TTC549 (cell line): ENCODE results near the gene MUS81.
"Not testable (repeated sequence)": the region's sequence is repeated elsewhere in the genome, so short reads cannot be mapped to it uniquely, and the experiment has no call there.

ENCODE experiments used
- FAIRE-seq: peaks from 2 replicates; lab custom pipeline; 2012; peaks lifted over from hg19 to GRCh38; lab: Jason Lieb, UNC

The MUS81 gene

DNA sequence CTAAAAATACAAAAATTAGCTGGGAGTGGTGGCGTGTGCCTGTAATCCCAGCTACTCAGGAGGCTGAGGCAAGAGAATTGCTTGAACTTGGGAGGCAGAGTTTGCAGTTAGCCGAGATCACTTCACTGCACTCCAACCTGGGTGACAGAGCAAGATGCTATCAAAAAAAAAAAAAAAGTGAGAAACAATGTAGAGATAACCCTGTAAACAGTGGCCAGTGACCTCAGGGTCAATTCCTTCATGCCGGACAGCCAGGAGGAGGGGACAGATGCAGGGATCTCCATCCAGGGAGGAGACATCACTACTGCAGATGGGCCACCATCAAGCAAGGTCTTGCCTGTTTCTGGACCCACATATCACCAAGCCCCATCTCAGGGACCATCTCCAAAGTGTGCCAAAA is 12.5 kb upstream of the MUS81 start:
- FAIRE-seq: no peak

DNA sequence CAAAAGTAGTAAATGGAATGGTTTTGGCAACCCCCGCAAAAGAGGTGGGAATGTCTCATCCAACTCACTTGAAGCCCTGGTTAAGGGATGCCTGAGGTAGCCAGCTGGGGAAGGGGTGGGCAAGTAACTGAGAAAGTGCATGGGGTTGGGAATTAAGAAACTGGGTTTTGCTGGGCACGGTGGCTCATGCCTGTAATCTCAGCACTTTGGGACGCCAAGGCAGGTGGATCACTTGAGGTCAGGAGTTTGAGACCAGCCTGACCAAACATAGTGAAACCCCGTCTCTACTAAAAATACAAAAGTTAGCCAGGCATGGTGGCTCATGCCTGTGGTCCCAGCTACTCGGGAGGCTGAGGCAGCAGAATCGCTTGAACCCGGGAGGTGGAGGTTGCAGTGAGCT is 11.5 kb upstream of the MUS81 start:
- FAIRE-seq: not testable (repeated sequence)

DNA sequence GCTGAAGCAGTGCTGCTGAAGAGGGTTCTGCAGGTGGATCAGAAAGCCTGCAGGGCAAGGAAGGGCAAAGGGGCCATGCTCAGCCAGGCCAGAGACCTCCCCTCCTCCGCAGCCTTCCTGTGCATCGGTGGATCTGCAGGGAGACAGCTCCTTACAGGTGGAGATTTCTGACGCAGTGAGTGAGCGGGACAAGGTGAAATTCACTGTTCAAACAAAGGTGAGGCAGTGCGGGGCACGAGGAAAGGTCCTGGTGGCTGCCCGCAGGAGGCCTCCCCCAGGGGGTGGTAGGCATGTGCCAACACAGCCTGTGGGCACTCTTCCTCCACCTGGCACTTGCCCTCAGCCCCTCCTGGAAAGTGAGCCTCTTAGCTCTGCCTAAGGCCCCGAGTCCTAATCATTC is 10.9 kb upstream of the MUS81 start:
- no peak for FAIRE-seq

- no peak for FAIRE-seq
Measured at GRCh38 chr11:65849771-65850216, 10.4 kb upstream of the MUS81 start.

DNA sequence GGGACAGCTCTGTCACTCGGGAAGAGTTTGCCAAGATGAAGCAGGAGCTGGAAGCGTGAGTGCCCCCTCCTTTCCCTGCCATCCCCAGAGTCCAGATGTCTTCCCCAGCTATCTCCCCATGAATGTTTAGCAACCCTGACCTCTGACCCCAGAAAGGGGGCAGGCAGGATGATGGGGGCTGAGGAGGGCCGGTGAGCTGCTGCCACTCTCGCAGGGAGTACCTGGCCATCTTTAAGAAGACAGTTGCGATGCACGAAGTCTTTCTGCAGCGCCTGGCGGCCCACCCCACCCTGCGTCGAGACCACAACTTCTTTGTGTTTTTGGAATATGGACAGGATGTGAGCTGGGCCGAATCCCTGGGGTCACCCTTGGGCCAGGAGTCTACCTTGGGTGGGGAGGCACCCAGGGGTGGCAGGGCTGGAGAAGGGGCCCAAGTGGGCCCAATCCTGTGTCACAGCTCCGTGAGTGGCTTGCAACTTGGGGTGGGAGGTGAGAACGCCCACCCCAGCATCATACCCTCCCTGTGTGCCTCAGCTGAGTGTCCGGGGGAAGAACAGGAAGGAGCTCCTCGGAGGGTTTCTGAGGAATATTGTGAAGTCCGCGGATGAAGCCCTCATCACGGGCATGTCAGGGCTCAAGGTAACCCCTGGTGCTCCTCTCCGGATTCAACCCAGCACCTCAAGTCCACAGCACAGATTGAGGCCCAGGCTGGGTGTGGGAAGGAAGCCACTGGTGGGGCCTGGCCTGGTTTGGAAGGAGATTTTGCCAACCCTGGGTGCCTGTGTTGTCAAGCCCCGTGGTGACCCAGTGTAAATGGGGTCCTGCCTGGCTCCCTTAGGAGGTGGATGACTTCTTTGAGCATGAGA is 9.8 kb upstream of the MUS81 start:
- no peak for FAIRE-seq

DNA sequence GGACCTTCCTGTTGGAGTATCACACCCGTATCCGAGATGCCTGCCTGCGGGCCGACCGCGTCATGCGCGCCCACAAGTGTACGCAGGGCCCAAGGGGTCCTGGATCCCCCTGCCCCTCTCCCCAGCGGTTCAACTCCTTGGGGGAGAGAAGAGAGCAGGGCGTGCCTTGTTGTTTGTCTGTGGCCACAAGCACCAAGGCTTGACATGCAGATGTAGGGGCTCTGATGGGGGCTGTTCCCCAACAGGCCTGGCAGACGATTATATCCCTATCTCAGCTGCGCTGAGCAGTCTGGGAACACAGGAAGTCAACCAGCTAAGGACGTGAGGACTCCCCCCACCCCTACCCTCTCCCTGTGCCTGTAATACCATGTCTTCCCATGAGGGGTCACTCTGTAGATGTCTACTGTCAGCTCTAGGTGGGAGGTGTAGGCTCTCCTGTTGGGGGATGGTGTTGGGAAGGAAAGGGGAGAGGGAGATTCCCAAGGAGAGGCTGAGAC is 9.1 kb upstream of the MUS81 start:
- no peak for FAIRE-seq

GRCh38 chr11:65851811-65852507 is 8.3 kb upstream of the MUS81 start:
- FAIRE-seq: no peak

DNA sequence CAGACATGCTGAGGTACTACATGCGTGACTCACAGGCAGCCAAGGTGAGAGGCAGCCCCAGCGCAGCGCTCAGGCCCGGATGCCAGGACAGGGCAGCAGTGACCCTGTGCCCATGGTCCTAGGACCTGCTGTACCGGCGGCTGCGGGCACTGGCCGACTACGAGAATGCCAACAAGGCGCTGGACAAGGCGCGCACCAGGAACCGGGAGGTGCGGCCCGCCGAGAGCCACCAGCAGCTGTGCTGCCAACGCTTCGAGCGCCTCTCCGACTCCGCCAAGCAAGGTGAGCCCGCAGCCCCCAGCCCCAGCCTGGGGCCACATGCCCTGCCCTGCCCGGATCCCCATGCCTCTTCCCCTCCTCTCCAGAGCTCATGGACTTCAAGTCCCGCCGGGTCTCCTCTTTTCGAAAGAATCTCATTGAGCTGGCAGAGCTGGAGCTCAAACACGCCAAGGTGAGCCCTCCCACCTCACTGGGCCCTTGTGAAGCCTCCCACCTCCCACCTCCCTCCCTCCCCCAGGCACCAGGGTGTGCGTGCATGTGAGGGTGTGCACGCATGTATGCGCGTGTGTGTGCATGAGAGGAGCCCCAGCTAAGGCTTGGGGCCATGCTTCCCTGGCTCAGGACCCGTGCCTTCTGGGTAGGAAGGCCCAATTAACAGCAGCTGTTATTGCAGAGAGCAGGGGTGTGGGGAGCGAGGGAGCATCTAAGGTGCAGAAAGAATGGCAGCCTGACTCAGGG is 7.6 kb upstream of the MUS81 start:
- no peak for FAIRE-seq

DNA sequence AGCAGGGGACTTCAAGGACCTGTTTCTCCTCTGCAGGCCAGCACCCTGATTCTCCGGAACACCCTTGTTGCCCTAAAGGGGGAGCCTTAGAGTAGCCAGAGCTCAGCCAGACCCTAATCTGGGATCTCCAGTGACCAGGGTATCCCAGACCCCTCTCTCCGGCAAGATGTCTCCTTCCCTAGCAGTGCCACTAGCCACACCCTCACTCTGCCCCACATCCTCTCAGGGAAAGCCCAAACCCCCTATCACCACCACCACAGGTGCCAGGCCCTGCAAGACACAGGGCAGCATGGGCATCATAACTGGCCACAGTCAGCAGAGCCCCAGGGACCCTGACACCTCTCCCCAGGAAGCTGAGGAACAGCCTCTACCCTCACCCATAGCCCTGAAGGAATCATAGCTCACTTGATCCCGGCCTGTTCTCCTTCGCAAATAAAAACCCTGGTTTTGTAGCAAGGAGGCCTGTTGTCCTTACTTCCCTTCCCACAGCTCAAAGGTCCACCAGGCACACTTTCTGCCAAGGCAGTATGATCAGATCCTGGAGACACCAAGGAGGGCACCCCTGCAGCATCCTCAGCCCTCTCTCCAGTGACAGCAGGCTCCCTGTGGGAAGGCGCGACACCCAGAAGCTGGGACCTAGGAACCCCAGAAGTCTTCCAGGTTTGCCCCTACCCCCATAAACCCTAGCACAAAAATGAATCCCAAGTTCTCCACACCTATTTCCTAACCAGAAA is 6.8 kb upstream of the MUS81 start:
- FAIRE-seq: no peak

GRCh38 chr11:65854161-65854592 is 6.1 kb upstream of the MUS81 start:
- no peak for FAIRE-seq

GRCh38 chr11:65854852-65855837 is 5.1 kb upstream of the MUS81 start:
- no peak for FAIRE-seq

GRCh38 chr11:65855927-65856363 is 4.3 kb upstream of the MUS81 start:
- FAIRE-seq: no peak

- FAIRE-seq: no peak
Measured at GRCh38 chr11:65856689-65857499, 3.3 kb upstream of the MUS81 start.

GRCh38 chr11:65857500-65857852 is 2.8 kb upstream of the MUS81 start:
- FAIRE-seq: no peak

DNA sequence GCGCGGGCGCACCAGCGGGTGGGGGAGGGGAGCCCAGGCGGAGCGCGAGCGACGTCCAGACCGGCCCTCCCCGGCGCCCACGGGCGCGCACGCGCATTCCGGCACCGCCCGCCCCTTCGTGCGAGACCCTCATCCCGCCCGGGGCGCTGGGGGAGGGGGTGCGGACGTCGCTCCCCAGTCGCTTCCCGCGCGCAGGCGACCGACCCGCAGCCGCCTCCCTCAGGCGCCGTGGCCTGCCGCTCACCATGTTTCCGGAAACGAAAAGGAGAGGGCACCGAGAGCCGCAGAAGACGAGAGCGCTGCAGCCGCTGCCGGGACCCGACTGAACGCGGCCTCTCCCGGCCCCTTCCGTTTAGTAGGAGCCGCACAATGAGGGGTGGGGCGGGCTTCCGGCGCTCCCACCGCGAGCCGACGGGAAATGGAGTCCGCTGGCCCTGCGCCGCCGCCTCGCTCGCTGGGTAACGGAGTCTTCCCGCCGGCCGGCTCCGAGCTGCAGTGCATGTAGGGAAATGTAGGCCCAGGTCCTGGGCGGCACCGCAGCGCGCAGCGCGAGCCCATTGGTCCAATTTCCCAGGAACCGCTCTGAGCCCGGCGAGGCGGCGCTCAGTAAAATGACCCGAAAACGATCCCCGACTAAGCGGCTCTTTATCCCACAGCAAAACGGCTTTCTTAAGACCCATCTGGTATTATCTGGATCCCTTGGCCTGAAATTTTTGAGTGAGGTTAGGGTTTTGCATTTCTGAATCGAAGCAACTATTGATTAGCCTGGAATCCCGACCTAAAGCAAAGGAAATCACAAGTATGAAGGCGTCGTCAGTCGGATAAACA is 2.2 kb upstream of the MUS81 start, which contains the start of gene CFL1:
TSS of gene CFL1 (minus strand) at position 328 of the 828 bp plus-strand sequence. CDS start at position 247, 81 bp downstream.
- peak; percentile 77 for FAIRE-seq

GRCh38 chr11:65858681-65859087 is 1.5 kb upstream of the MUS81 start:
- no peak for FAIRE-seq

DNA sequence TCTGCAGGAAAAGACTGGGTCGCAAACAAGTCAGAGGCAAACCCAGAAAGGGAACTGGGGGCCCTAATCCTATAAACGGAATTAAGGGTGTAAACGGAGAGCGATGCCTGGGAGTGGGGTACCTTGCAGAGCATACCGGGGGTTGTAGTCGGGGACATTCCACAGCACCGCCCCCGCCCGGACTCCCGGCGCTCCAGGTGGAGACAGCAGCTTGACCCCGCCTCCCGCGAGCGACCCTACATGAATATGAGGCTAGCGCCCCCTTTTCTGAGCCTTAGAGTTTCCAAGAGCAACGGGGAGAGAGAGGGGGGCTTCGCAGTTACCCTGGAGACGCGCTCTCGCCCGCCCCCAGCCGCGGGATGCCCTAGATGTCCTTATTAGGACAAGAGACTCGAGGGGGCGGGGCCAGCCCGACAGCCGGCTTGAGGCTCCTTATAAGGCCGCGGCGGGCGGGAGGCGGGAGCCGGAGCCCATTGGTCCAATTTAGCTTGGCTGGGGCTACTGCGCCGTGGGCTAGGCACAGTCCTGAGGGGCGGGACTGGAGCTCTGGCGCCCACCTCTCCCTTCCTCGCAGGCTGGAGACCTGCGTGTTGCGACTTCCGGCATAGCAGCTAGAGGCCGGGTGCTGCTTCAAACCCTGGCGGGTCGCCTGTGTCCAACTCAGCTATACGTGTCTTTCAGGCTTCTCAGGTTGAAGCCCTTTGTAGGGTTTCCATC is 980 bp upstream of the MUS81 start:
- FAIRE-seq: peak; percentile 81

DNA sequence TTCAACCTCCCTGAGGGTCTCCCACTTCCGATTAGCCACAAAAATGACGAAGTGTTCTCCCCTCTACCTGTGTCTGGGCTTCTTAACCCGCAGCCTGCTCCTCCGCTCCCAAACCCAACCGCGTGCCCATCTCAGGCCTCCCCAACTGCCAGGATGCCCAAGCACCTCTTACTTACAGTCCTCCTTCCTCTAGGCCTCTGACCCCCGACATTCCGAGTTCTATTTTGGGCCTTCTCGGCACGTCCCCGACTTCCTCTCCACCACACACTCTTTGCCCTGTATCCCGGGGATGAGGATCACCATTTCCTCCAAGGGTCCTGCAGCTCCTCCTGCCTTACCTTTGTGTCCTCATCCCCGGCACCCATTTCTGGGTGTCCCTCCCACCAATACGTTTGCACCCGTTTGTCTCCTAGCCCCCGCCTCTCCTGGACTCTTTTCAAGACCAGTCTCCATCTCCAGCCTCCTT is 388 bp upstream of the MUS81 start:
- no peak for FAIRE-seq
